Prostate gland (tissue), 2 donors: Measurements from ENCODE around the gene TMEM266.

Source experiments
- POLR2AphosphoS5 ChIP-seq: sonication (generic); formaldehyde crosslinking; IDR thresholded peaks from one replicate; pipeline ENCODE4 v1.6.1; 2017; ENCODE audit warnings: antibody characterized with exemption
- TF ChIP-seq, protein P1 (sequence below), 4 experiments: fragments of 200-600 bp in 2 of 4; fragments of 450-650 bp in 2 of 4; sonication (generic) in 2 of 4; IDR thresholded peaks; 1 replicate in 3 of 4; 2 replicates in 1 of 4; pipeline ENCODE4 v1.5.1; 2016 to 2019; ENCODE audit warnings: antibody characterized with exemption in 4 of 4, mild to moderate bottlenecking in 2 of 4, moderate library complexity in 2 of 4

DNA sequence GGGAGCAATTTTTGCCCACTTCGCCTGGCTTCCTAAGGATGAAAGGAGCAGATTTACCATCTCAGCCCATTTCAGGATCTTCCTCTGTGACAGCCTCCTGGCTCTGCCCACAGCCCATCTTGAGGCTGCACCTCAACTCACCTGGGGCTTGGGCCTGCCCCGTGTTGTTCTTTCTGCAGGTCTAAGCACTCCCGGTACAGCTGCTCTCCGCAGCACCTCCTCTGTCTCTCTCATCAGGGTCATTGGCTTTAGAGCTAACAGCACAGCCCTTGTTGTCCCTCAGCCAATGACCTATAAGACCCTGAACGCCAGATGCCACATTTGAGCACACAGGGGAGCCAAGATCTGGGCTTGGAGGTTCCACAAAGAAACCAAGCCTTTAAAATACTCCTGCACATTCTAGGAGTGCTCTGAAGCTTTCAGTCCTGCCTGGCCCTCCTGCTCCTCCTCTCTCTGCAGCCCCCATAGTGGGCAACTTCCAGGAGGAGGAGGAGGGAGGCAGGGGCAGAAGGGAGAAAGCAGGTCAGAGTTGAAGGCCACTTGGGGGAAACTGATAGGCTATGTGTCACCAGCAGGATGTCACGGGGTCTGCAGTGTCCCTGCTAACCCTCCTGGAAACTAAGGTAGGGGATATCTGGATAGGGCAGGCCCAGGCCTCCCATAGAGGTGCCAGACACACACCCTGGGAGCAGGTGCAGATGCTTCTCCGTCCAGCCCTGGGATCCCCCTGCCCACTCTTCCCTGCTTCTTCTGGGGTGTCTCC, 135.9 kb downstream of the TMEM266 start:
- TF ChIP-seq, protein P1, sequence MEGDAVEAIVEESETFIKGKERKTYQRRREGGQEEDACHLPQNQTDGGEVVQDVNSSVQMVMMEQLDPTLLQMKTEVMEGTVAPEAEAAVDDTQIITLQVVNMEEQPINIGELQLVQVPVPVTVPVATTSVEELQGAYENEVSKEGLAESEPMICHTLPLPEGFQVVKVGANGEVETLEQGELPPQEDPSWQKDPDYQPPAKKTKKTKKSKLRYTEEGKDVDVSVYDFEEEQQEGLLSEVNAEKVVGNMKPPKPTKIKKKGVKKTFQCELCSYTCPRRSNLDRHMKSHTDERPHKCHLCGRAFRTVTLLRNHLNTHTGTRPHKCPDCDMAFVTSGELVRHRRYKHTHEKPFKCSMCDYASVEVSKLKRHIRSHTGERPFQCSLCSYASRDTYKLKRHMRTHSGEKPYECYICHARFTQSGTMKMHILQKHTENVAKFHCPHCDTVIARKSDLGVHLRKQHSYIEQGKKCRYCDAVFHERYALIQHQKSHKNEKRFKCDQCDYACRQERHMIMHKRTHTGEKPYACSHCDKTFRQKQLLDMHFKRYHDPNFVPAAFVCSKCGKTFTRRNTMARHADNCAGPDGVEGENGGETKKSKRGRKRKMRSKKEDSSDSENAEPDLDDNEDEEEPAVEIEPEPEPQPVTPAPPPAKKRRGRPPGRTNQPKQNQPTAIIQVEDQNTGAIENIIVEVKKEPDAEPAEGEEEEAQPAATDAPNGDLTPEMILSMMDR (IDR thresholded peaks at IDR 0.05): no peak
- no peak for TF ChIP-seq POLR2AphosphoS5
